Activated CD8-positive, alpha-beta memory T cell treated with anti-CD3 and anti-CD28 coated beads, Interleukin-2, amount 10 ng/mL, durations not matched to agents 7 days and 5 days (primary cell): Measurements from ENCODE around the gene CCDC83. TPM values are rescaled to one million over a fixed set of nuclear protein-coding genes. Genes with fewer than 3 reads are reported as not detected.
A peak's percentile ranks its signal among the peaks of the same experiment; 100 is the strongest.
"Not testable (repeated sequence)": the region's sequence is repeated elsewhere in the genome, so short reads cannot be mapped to it uniquely, and the experiment has no call there.

Source experiments
- ATAC-seq: fragments of 150-1000 bp; cut with Tn5 transposase; one replicate; pipeline ENCODE4 v1.10.0; 2021; ENCODE audit warnings: moderate library complexity
- CTCF ChIA-PET: fragments of 350-600 bp; sonication (Branson Sonifier 250); formaldehyde crosslinking; loops from one replicate; lab custom pipeline; 2021; ENCODE audit warnings: antibody characterized with exemption; lab: Charles Lee
- DNase-seq: peaks from one replicate; pipeline ENCODE4 v3.0.0-alpha.2; 2020
- H3K27ac Mint-ChIP-seq: one replicate; pipeline ENCODE4 v1.8.0; 2021; ENCODE audit warnings: mild to moderate bottlenecking, mixed read lengths
- H3K27me3 Mint-ChIP-seq: one replicate; pipeline ENCODE4 v1.8.0; 2021; ENCODE audit warnings: mixed read lengths
- H3K36me3 Mint-ChIP-seq: one replicate; pipeline ENCODE4 v1.8.0; 2021; ENCODE audit warnings: mild to moderate bottlenecking, mixed read lengths
- H3K4me1 Mint-ChIP-seq: one replicate; pipeline ENCODE4 v1.8.0; 2021; ENCODE audit warnings: mixed read lengths
- H3K4me3 Mint-ChIP-seq: one replicate; pipeline ENCODE4 v1.8.0; 2021; ENCODE audit warnings: mild to moderate bottlenecking, moderate library complexity, mixed read lengths
- H3K9me3 Mint-ChIP-seq: one replicate; pipeline ENCODE4 v1.8.0; 2022; ENCODE audit warnings: low read depth, mixed read lengths
- total RNA-seq, 2 experiments: library from RNA; stranded (reverse); gene quantifications; one replicate each; pipeline ENCODE4 v1.2.3, GENCODE V29; 2021

CCDC83 gene
- total RNA-seq, 2 experiments from 2014 or later: not detected

- Mint-ChIP-seq H3K4me1 (peaks cover 63% of the 10 kb centered on the region), H3K36me3 (peaks cover 1% of the 10 kb centered on the region), H3K4me3 (no peak overlapping the region), H3K9me3 (no peaks in the 10 kb centered on the region), H3K27me3 (no peaks in the 10 kb centered on the region), H3K27ac (peak overlapping the region; percentile 13)
- no peak for DNase-seq
- CTCF ChIA-PET: interaction anchor here (2.1 kb wide), 1 partner anchor 123 kb away, joined by 4 read pairs; no protein-coding TSS in a partner anchor
- no peak for ATAC-seq
Observed at GRCh38 chr11:85822814-85823213, 32.4 kb upstream of the CCDC83 start.

GRCh38 chr11:85823816-85824215 is 31.4 kb upstream of the CCDC83 start:
- Mint-ChIP-seq H3K27me3 (no peaks in the 10 kb centered on the region), H3K27ac (peak overlapping the region; percentile 86), H3K9me3 (no peaks in the 10 kb centered on the region), H3K4me3 (peak overlapping the region; percentile 43), H3K4me1 (peaks cover 71% of the 10 kb centered on the region), H3K36me3 (peaks cover 1% of the 10 kb centered on the region)
- CTCF ChIA-PET: interaction anchor here (0.9 to 2.8 kb wide), 10 partner anchors 9 to 196 kb away, joined by 3 to 21 read pairs (median 5); partner anchors contain the start of genes CCDC83, DLG2, SYTL2 and TMEM126B
- DNase-seq (peak; percentile 87), ATAC-seq (peak; percentile 79)

- ATAC-seq (no peak), DNase-seq (no peak)
- Mint-ChIP-seq H3K4me3 (no peak overlapping the region), H3K4me1 (peaks cover 71% of the 10 kb centered on the region), H3K36me3 (peaks cover 3% of the 10 kb centered on the region), H3K27me3 (no peaks in the 10 kb centered on the region), H3K27ac (no peak overlapping the region), H3K9me3 (no peaks in the 10 kb centered on the region)
- CTCF ChIA-PET: interaction anchor here (0.8 to 2.8 kb wide), 8 partner anchors 11 to 368 kb away, joined by 3 to 21 read pairs (median 4); partner anchors contain the start of gene CCDC83
Observed at GRCh38 chr11:85825616-85826015, 29.6 kb upstream of the CCDC83 start.

GRCh38 chr11:85826116-85826855 is 28.9 kb upstream of the CCDC83 start:
- DNase-seq: peak; percentile 51
- Mint-ChIP-seq H3K4me1 (peaks cover 69% of the 10 kb centered on the region), H3K9me3 (no peaks in the 10 kb centered on the region), H3K27me3 (no peaks in the 10 kb centered on the region), H3K4me3 (no peak overlapping the region), H3K36me3 (peaks cover 3% of the 10 kb centered on the region), H3K27ac (peak overlapping the region; percentile 68)
- CTCF ChIA-PET: interaction anchor here (0.8 to 2.8 kb wide), 6 partner anchors 12 to 367 kb away, joined by 3 to 16 read pairs (median 4); no protein-coding TSS in a partner anchor
- no peak for ATAC-seq

- no peak overlapping the region for H3K4me3 Mint-ChIP-seq
- peak; percentile 71 for ATAC-seq
- peaks cover 52% of the 10 kb centered on the region for H3K4me1 Mint-ChIP-seq
- no peaks in the 10 kb centered on the region for H3K9me3 Mint-ChIP-seq
- H3K27ac Mint-ChIP-seq: peak overlapping the region; percentile 87
- H3K27me3 Mint-ChIP-seq: no peaks in the 10 kb centered on the region
- CTCF ChIA-PET: interaction anchor here (1.1 to 2.8 kb wide), 4 partner anchors 16 to 136 kb away, joined by 4 to 16 read pairs (median 4); partner anchors contain the start of gene CCDC83
- H3K36me3 Mint-ChIP-seq: peaks cover 2% of the 10 kb centered on the region
- DNase-seq: peak; percentile 72
Observed at GRCh38 chr11:85827748-85828639, 27.2 kb upstream of the CCDC83 start.

- Mint-ChIP-seq H3K4me1 (peaks cover 47% of the 10 kb centered on the region), H3K36me3 (peaks cover 2% of the 10 kb centered on the region), H3K27me3 (no peaks in the 10 kb centered on the region), H3K9me3 (no peaks in the 10 kb centered on the region), H3K27ac (no peak overlapping the region), H3K4me3 (no peak overlapping the region)
- ATAC-seq (no peak), DNase-seq (no peak)
- CTCF ChIA-PET: interaction anchor here (1.3 to 1.8 kb wide), 2 partner anchors 16 to 26 kb away, joined by 4 read pairs; partner anchors contain the start of gene CCDC83
Observed at GRCh38 chr11:85828640-85828978, 26.6 kb upstream of the CCDC83 start.

GRCh38 chr11:85829172-85829571 is 26.0 kb upstream of the CCDC83 start:
- H3K36me3 Mint-ChIP-seq: peaks cover 2% of the 10 kb centered on the region
- CTCF ChIA-PET: interaction anchor here (1.3 to 1.8 kb wide), 2 partner anchors 15 to 26 kb away, joined by 4 read pairs; partner anchors contain the start of gene CCDC83
- no peaks in the 10 kb centered on the region for H3K27me3 Mint-ChIP-seq
- no peak overlapping the region for H3K4me3 Mint-ChIP-seq
- no peak for ATAC-seq
- H3K9me3 Mint-ChIP-seq: no peaks in the 10 kb centered on the region
- peaks cover 42% of the 10 kb centered on the region for H3K4me1 Mint-ChIP-seq
- no peak overlapping the region for H3K27ac Mint-ChIP-seq
- DNase-seq: no peak

- CTCF ChIA-PET: interaction anchor here (1.2 to 1.3 kb wide), 2 partner anchors 20 to 24 kb away, joined by 3 read pairs; partner anchors contain the start of genes CCDC83 and SYTL2
- no peak overlapping the region for H3K4me3 Mint-ChIP-seq
- peaks cover 4% of the 10 kb centered on the region for H3K9me3 Mint-ChIP-seq
- DNase-seq (no peak), ATAC-seq (no peak)
- H3K27me3 Mint-ChIP-seq: no peaks in the 10 kb centered on the region
- H3K27ac Mint-ChIP-seq: no peak overlapping the region
- H3K36me3 Mint-ChIP-seq: peaks cover 4% of the 10 kb centered on the region
- peaks cover 26% of the 10 kb centered on the region for H3K4me1 Mint-ChIP-seq
Observed at GRCh38 chr11:85831050-85831449, 24.1 kb upstream of the CCDC83 start.

- peaks cover 4% of the 10 kb centered on the region for H3K9me3 Mint-ChIP-seq
- no peak overlapping the region for H3K4me3 Mint-ChIP-seq
- no peaks in the 10 kb centered on the region for H3K27me3 Mint-ChIP-seq
- H3K36me3 Mint-ChIP-seq: peaks cover 6% of the 10 kb centered on the region
- CTCF ChIA-PET: no interaction called here
- no peak overlapping the region for H3K27ac Mint-ChIP-seq
- DNase-seq: no peak
- H3K4me1 Mint-ChIP-seq: no peaks in the 10 kb centered on the region
- no peak for ATAC-seq
Observed at GRCh38 chr11:85835263-85835662, 19.9 kb upstream of the CCDC83 start.

GRCh38 chr11:85835729-85836128 is 19.5 kb upstream of the CCDC83 start:
- CTCF ChIA-PET: no interaction called here
- Mint-ChIP-seq H3K9me3 (peaks cover 4% of the 10 kb centered on the region), H3K4me1 (no peaks in the 10 kb centered on the region), H3K36me3 (peaks cover 5% of the 10 kb centered on the region), H3K4me3 (no peak overlapping the region), H3K27ac (no peak overlapping the region), H3K27me3 (no peaks in the 10 kb centered on the region)
- no peak for DNase-seq
- no peak for ATAC-seq

- DNase-seq, CTCF ChIA-PET, ATAC-seq, H3K27ac Mint-ChIP-seq, H3K4me3 Mint-ChIP-seq, H3K9me3 Mint-ChIP-seq, H3K27me3 Mint-ChIP-seq: not testable (repeated sequence)
- Mint-ChIP-seq H3K36me3 (peaks cover 10% of the 10 kb centered on the region), H3K4me1 (peaks cover 19% of the 10 kb centered on the region)
Observed at GRCh38 chr11:85840932-85841331, 14.3 kb upstream of the CCDC83 start.

- Mint-ChIP-seq H3K4me3 (no peak overlapping the region), H3K9me3 (no peaks in the 10 kb centered on the region), H3K27me3 (no peaks in the 10 kb centered on the region), H3K36me3 (peaks cover 9% of the 10 kb centered on the region), H3K27ac (no peak overlapping the region), H3K4me1 (peaks cover 21% of the 10 kb centered on the region)
- CTCF ChIA-PET: interaction anchor here (1.3 to 1.4 kb wide), 2 partner anchors 8 to 15 kb away, joined by 3 to 4 read pairs; no protein-coding TSS in a partner anchor
- ATAC-seq (no peak), DNase-seq (no peak)
Observed at GRCh38 chr11:85843929-85844328, 11.3 kb upstream of the CCDC83 start.
